HAP-1 (cell line): ENCODE data around the gene AFAP1L1.
"Not testable (repeated sequence)": the region's sequence is repeated elsewhere in the genome, so short reads cannot be mapped to it uniquely, and the experiment has no call there.

Experiments used
- DNase-seq, 2 experiments: peaks; one replicate each; pipeline ENCODE4 v3.0.0-alpha.2; 2016 to 2020; ENCODE audit warnings: low spot score in 2 of 2
- H3K27me3 ChIP-seq: fragments of 250-450 bp; sonication (Bioruptor Pico); 2 replicates; pipeline ENCODE4 v1.5.1; 2020; ENCODE audit warnings: low read depth, mild to moderate bottlenecking, moderate library complexity
- H3K36me3 ChIP-seq: fragments of 250-450 bp; sonication (Bioruptor Pico); replicated peaks from 2 replicates; pipeline ENCODE4 v1.5.1; 2020; ENCODE audit warnings: mild to moderate bottlenecking
- H3K4me1 ChIP-seq: fragments of 250-450 bp; sonication (Bioruptor Pico); 2 replicates; pipeline ENCODE4 v1.5.1; 2020; ENCODE audit warnings: mild to moderate bottlenecking
- H3K4me3 ChIP-seq: fragments of 250-450 bp; sonication (Bioruptor Pico); 2 replicates; pipeline ENCODE4 v1.5.1; 2020; ENCODE audit warnings: mild to moderate bottlenecking, moderate library complexity
- H3K9me3 ChIP-seq: fragments of 250-450 bp; sonication (Bioruptor Pico); 2 replicates; pipeline ENCODE4 v1.5.1; 2020; ENCODE audit warnings: mild to moderate bottlenecking, moderate library complexity
- in situ Hi-C: fragments of 300-500 bp; cut with MboI; formaldehyde crosslinking; loops from 3 replicates; pipeline ENCODE4 v1.14.3; 2020; ENCODE audit warnings: low sequenced_read_pairs, inconsistent platforms, mixed read lengths

AFAP1L1 gene

GRCh38 chr5:149383399-149383798 is 111.7 kb downstream of the AFAP1L1 start:
- in situ Hi-C loops: no loop called here
- no peak for DNase-seq
- Histone ChIP-seq H3K36me3 (no peaks in the 10 kb centered on the region), H3K9me3 (no peaks in the 10 kb centered on the region), H3K27me3 (no peaks in the 10 kb centered on the region), H3K4me3 (no peak overlapping the region), H3K4me1 (no peaks in the 10 kb centered on the region)

GRCh38 chr5:149386166-149386565 is 114.5 kb downstream of the AFAP1L1 start:
- Histone ChIP-seq H3K36me3 (no peaks in the 10 kb centered on the region), H3K27me3 (no peaks in the 10 kb centered on the region), H3K4me3 (no peak overlapping the region), H3K9me3 (no peaks in the 10 kb centered on the region), H3K4me1 (no peaks in the 10 kb centered on the region)
- in situ Hi-C loops: no loop called here
- no peak for DNase-seq

GRCh38 chr5:149387081-149387631 is 115.5 kb downstream of the AFAP1L1 start:
- no peak overlapping the region for H3K4me3 ChIP-seq

GRCh38 chr5:149387982-149388381 is 116.3 kb downstream of the AFAP1L1 start:
- in situ Hi-C loops: no loop called here
- Histone ChIP-seq H3K4me3 (no peak overlapping the region), H3K9me3 (no peaks in the 10 kb centered on the region), H3K27me3 (no peaks in the 10 kb centered on the region), H3K4me1 (no peaks in the 10 kb centered on the region), H3K36me3 (no peaks in the 10 kb centered on the region)
- DNase-seq: no peak

More at GRCh38 chr5:149387081-149387631, 115.5 kb downstream of the AFAP1L1 start:
- Histone ChIP-seq H3K4me1 (no peaks in the 10 kb centered on the region), H3K36me3 (no peaks in the 10 kb centered on the region), H3K9me3 (no peaks in the 10 kb centered on the region), H3K27me3 (no peaks in the 10 kb centered on the region)
- in situ Hi-C loops: no loop called here
- no peak for DNase-seq

GRCh38 chr5:149388498-149389190 is 117.0 kb downstream of the AFAP1L1 start:
- Histone ChIP-seq H3K36me3 (no peaks in the 10 kb centered on the region), H3K9me3 (no peaks in the 10 kb centered on the region), H3K4me3 (no peak overlapping the region), H3K4me1 (no peaks in the 10 kb centered on the region), H3K27me3 (no peaks in the 10 kb centered on the region)
- DNase-seq: no peak
- in situ Hi-C loops: no loop called here

- no peak for DNase-seq
- in situ Hi-C loops: no loop called here
Measured at GRCh38 chr5:149389552-149390495, 118.2 kb downstream of the AFAP1L1 start.

GRCh38 chr5:149391076-149391475 is 119.4 kb downstream of the AFAP1L1 start:
- DNase-seq, H3K36me3 ChIP-seq, H3K9me3 ChIP-seq, H3K4me1 ChIP-seq, in situ Hi-C loops, H3K4me3 ChIP-seq, H3K27me3 ChIP-seq: not testable (repeated sequence)

More at GRCh38 chr5:149389552-149390495, 118.2 kb downstream of the AFAP1L1 start:
- Histone ChIP-seq H3K4me3 (no peak overlapping the region), H3K9me3 (no peaks in the 10 kb centered on the region), H3K36me3 (no peaks in the 10 kb centered on the region), H3K27me3 (no peaks in the 10 kb centered on the region), H3K4me1 (no peaks in the 10 kb centered on the region)
